ENCODE measurements around the gene ADAMTSL1. TPM values are rescaled to one million over a fixed set of nuclear protein-coding genes. Genes with fewer than 3 reads are reported as not detected.

The ADAMTSL1 gene
- total and polyA plus RNA-seq, 4 donors = 0.31 to 3.4 (median 1.9) TPM

DNA sequence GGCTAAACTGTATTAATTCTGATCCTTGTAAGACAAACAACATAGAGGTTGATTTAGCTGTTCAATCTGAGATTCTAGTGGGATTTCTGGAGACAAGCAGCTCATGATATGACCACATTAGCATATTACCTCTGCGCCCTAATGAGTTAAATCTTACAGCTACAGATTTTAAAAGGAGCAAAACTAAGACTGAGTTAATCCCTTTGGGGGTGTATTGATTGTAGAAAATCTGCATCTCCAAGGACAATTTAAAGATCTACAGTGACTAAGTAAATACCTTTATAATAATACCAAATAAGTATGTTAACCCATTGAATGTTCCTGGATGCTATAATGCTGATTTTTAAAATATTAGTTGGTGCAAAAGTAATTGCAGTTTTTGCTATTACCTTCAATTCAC is 33.2 kb downstream of the ADAMTSL1 start (continued):
- TF ChIP-seq, protein P1, sequence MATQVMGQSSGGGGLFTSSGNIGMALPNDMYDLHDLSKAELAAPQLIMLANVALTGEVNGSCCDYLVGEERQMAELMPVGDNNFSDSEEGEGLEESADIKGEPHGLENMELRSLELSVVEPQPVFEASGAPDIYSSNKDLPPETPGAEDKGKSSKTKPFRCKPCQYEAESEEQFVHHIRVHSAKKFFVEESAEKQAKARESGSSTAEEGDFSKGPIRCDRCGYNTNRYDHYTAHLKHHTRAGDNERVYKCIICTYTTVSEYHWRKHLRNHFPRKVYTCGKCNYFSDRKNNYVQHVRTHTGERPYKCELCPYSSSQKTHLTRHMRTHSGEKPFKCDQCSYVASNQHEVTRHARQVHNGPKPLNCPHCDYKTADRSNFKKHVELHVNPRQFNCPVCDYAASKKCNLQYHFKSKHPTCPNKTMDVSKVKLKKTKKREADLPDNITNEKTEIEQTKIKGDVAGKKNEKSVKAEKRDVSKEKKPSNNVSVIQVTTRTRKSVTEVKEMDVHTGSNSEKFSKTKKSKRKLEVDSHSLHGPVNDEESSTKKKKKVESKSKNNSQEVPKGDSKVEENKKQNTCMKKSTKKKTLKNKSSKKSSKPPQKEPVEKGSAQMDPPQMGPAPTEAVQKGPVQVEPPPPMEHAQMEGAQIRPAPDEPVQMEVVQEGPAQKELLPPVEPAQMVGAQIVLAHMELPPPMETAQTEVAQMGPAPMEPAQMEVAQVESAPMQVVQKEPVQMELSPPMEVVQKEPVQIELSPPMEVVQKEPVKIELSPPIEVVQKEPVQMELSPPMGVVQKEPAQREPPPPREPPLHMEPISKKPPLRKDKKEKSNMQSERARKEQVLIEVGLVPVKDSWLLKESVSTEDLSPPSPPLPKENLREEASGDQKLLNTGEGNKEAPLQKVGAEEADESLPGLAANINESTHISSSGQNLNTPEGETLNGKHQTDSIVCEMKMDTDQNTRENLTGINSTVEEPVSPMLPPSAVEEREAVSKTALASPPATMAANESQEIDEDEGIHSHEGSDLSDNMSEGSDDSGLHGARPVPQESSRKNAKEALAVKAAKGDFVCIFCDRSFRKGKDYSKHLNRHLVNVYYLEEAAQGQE (IDR thresholded peaks at IDR 0.05) = no peak
- TF ChIP-seq HNF4A (conservative IDR thresholded peaks at IDR 0.05) = no peak
- TF ChIP-seq, protein P2, sequence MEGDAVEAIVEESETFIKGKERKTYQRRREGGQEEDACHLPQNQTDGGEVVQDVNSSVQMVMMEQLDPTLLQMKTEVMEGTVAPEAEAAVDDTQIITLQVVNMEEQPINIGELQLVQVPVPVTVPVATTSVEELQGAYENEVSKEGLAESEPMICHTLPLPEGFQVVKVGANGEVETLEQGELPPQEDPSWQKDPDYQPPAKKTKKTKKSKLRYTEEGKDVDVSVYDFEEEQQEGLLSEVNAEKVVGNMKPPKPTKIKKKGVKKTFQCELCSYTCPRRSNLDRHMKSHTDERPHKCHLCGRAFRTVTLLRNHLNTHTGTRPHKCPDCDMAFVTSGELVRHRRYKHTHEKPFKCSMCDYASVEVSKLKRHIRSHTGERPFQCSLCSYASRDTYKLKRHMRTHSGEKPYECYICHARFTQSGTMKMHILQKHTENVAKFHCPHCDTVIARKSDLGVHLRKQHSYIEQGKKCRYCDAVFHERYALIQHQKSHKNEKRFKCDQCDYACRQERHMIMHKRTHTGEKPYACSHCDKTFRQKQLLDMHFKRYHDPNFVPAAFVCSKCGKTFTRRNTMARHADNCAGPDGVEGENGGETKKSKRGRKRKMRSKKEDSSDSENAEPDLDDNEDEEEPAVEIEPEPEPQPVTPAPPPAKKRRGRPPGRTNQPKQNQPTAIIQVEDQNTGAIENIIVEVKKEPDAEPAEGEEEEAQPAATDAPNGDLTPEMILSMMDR (IDR thresholded peaks at IDR 0.05; ENCODE audit: low read depth, low read length, missing input control) = no peak

DNA sequence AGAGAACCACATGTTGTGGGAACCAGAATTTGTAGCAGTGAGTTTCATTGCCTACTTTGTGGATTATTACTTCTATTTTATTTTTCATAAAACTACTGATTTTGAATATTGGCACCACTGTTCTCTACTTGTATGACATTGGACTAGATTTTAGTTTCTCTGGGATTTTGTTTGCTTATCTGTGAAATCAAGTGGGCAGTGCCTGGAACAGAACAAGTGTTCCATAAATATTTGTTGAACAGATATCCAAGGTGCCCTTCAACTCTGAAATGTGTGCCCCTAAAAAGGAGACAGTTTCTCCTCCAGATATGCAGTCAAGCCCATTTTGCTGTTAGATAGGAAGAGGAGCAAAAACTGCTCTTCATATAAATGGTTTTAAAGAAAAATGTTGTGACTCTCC is 42.6 kb downstream of the ADAMTSL1 start:
- H3K9me3 ChIP-seq (ENCODE audit: control insufficient read depth in 4 of 4, low read length in 3 of 4) = no peaks in the 10 kb centered on the region
- TF ChIP-seq SP1 (IDR thresholded peaks at IDR 0.05) = no peak
- TF ChIP-seq YY1 (IDR thresholded peaks at IDR 0.05) = no peak
- peak in 1 of 2 donors; percentile 21 for TF ChIP-seq RXRA (IDR thresholded peaks at IDR 0.05)
- TF ChIP-seq HNF4A (conservative IDR thresholded peaks at IDR 0.05) = no peak
- TF ChIP-seq, protein P2 (IDR thresholded peaks at IDR 0.05; ENCODE audit: low read depth, low read length, missing input control) = no peak
- TF ChIP-seq, protein P3, sequence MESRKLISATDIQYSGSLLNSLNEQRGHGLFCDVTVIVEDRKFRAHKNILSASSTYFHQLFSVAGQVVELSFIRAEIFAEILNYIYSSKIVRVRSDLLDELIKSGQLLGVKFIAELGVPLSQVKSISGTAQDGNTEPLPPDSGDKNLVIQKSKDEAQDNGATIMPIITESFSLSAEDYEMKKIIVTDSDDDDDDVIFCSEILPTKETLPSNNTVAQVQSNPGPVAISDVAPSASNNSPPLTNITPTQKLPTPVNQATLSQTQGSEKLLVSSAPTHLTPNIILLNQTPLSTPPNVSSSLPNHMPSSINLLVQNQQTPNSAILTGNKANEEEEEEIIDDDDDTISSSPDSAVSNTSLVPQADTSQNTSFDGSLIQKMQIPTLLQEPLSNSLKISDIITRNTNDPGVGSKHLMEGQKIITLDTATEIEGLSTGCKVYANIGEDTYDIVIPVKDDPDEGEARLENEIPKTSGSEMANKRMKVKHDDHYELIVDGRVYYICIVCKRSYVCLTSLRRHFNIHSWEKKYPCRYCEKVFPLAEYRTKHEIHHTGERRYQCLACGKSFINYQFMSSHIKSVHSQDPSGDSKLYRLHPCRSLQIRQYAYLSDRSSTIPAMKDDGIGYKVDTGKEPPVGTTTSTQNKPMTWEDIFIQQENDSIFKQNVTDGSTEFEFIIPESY (IDR thresholded peaks at IDR 0.05) = no peak
- TF ChIP-seq EGR1 (IDR thresholded peaks at IDR 0.05; ENCODE audit: low read depth in 2 of 2) = no peak
- H3K27me3 ChIP-seq (ENCODE audit: control insufficient read depth in 4 of 4, insufficient read depth in 4 of 4, low read length in 3 of 4) = no peaks in the 10 kb centered on the region
- H3K4me1 ChIP-seq (ENCODE audit: control insufficient read depth in 4 of 4, insufficient read depth in 4 of 4, low read length in 3 of 4) = peaks cover 0 to 4% (median 0%) of the 10 kb centered on the region in 4 donors
- H3K4me3 ChIP-seq (ENCODE audit: low read depth in 1 of 3, low read length in 3 of 3) = no peak overlapping the region
- no peaks in the 10 kb centered on the region for H3K36me3 ChIP-seq (ENCODE audit: control insufficient read depth in 4 of 4, insufficient read depth in 3 of 4, low read depth in 1 of 4, low read length in 3 of 4)
- DNase-seq (ENCODE audit: low spot score) = no peak
- H3K9ac ChIP-seq (ENCODE audit: low read depth in 1 of 2, low read length in 2 of 2) = no peak overlapping the region
- H3K27ac ChIP-seq (ENCODE audit: low read depth in 1 of 2, low read length in 2 of 2) = no peak overlapping the region

DNA sequence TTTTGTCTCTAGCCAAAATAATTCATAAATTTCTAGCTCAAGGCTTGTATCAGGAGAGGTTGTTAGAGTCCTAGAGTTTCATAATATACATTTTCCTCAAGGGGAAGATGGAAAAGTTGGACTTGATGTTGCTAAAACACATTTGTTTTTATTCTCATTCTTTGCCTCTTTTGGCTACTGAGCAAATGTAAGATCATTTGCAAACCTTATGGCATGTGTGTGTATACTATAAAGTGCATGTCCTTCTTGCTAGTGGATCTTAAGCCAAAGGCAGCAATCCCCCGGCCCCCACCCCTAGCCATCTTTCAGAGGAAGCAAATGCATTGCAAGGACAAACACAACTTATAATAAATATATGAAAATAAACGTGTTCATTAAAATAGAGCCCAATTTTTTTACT is 43.0 kb downstream of the ADAMTSL1 start:
- peaks cover 0 to 4% (median 0%) of the 10 kb centered on the region in 4 donors for H3K4me1 ChIP-seq (ENCODE audit: control insufficient read depth in 4 of 4, insufficient read depth in 4 of 4, low read length in 3 of 4)
- 65% methylated on average over 2 of the region's 2 CpGs for WGBS
- no peaks in the 10 kb centered on the region for H3K9me3 ChIP-seq (ENCODE audit: control insufficient read depth in 4 of 4, low read length in 3 of 4)
- no peak overlapping the region for H3K9ac ChIP-seq (ENCODE audit: low read depth in 1 of 2, low read length in 2 of 2)
- H3K4me3 ChIP-seq (ENCODE audit: low read depth in 1 of 3, low read length in 3 of 3) = no peak overlapping the region
- no peaks in the 10 kb centered on the region for H3K36me3 ChIP-seq (ENCODE audit: control insufficient read depth in 4 of 4, insufficient read depth in 3 of 4, low read depth in 1 of 4, low read length in 3 of 4)
- H3K27ac ChIP-seq (ENCODE audit: low read depth in 1 of 2, low read length in 2 of 2) = no peak overlapping the region
- H3K27me3 ChIP-seq (ENCODE audit: control insufficient read depth in 4 of 4, insufficient read depth in 4 of 4, low read length in 3 of 4) = no peaks in the 10 kb centered on the region
- DNase-seq (ENCODE audit: low spot score) = no peak
- no peak for TF ChIP-seq RAD21 (IDR thresholded peaks at IDR 0.05)
- no peak for TF ChIP-seq HNF4A (conservative IDR thresholded peaks at IDR 0.05)
- TF ChIP-seq, protein P3 (IDR thresholded peaks at IDR 0.05) = no peak
- TF ChIP-seq EGR1 (IDR thresholded peaks at IDR 0.05; ENCODE audit: low read depth in 2 of 2) = no peak
- TF ChIP-seq FOXA2 (IDR thresholded peaks at IDR 0.05) = no peak
- no peak for TF ChIP-seq RXRA (IDR thresholded peaks at IDR 0.05)
- TF ChIP-seq, protein P4, sequence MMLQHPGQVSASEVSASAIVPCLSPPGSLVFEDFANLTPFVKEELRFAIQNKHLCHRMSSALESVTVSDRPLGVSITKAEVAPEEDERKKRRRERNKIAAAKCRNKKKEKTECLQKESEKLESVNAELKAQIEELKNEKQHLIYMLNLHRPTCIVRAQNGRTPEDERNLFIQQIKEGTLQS (IDR thresholded peaks at IDR 0.05) = no peak
- TF ChIP-seq TAF1 (conservative IDR thresholded peaks at IDR 0.05) = no peak
- TF ChIP-seq NR2F2 (IDR thresholded peaks at IDR 0.05) = no peak
- no peak for TF ChIP-seq SP1 (IDR thresholded peaks at IDR 0.05)
- TF ChIP-seq JUND (IDR thresholded peaks at IDR 0.05) = no peak
- TF ChIP-seq, protein P2 (IDR thresholded peaks at IDR 0.05; ENCODE audit: low read depth, low read length, missing input control) = no peak
